GM19324 (cell line): Measurements from ENCODE around the gene BRCA2.
"Not testable (repeated sequence)": the region's sequence is repeated elsewhere in the genome, so short reads cannot be mapped to it uniquely, and the experiment has no call there.

Experiments used
- ATAC-seq: cut with Tn5 transposase; IDR thresholded peaks from one replicate; pipeline ENCODE4 v1.9.1; 2021; ENCODE audit warnings: mild to moderate bottlenecking, moderate library complexity; ENCODE audit not compliant: unreplicated experiment, low FRiP score

The BRCA2 gene

GRCh38 chr13:32310134-32310706 is 5.1 kb upstream of the BRCA2 start:
- peak; percentile 69 for ATAC-seq

DNA sequence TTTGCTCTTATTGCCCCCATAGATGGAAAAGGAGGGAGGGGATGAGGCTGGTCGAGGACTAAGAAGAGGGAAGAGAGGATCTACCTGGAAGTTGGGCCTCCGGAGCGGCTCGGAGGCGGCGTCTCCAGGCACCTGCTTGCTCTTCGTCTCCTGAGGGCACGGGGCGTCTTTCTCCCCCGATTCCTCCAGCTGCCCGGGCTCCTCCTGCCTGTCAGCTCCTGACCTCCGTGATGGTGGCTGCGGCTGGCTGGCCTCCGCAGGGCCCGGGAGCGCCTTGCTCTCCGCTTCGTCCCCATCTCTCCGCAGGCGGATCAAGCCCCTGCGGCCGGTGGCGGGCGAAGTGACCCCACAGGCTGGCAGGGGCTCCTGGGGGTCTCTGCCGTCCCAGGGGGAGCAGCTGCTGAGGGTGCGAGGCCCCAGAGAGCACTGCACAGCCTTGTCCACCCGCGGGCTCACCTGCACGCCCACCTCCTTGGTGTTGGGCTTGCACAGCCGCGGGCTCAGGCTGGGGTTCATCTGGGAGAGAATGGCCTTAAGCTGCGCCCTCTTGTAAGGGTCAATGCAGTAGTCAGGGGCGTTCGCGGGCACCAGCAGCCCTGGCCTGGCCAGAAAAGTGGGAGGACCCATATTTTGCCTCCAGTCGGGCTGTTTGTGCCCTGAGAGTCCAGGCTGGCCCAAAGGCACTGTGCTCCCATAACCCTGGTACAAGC is 4.0 kb upstream of the BRCA2 start:
- no peak for ATAC-seq

- ATAC-seq, result peak; percentile 14
These were observed 754 bp upstream of the BRCA2 start for GRCh38 chr13:32314271-32315237.

DNA sequence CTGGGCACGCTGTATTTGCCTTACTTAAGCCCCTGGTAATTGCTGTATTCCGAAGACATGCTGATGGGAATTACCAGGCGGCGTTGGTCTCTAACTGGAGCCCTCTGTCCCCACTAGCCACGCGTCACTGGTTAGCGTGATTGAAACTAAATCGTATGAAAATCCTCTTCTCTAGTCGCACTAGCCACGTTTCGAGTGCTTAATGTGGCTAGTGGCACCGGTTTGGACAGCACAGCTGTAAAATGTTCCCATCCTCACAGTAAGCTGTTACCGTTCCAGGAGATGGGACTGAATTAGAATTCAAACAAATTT is 676 bp downstream of the BRCA2 start:
- peak; percentile 51 for ATAC-seq

GRCh38 chr13:32316501-32316900 is 1.2 kb downstream of the BRCA2 start:
- ATAC-seq, result no peak

GRCh38 chr13:32317716-32318465 is 2.6 kb downstream of the BRCA2 start:
- ATAC-seq, result no peak

GRCh38 chr13:32320528-32320927 is 5.2 kb downstream of the BRCA2 start:
- ATAC-seq, result no peak

DNA sequence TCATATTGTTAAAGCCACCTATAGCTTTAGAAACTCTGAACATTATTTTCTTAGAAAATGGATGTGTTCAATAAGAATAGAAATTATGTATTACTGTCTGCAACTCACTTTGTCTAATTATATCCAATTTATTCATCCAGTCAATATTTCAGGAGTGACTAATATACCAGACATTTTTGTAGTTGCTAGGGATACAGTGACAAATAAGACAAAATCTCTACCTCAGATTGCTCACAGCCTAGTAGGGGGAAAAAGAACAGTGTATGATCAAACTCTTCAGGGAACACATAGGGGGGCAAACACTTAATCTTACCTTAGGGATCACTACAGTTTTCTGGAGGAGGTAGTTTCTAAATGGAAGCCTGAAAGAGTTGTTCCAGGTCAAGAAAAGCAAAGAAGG is 8.6 kb downstream of the BRCA2 start:
- ATAC-seq, result no peak

DNA sequence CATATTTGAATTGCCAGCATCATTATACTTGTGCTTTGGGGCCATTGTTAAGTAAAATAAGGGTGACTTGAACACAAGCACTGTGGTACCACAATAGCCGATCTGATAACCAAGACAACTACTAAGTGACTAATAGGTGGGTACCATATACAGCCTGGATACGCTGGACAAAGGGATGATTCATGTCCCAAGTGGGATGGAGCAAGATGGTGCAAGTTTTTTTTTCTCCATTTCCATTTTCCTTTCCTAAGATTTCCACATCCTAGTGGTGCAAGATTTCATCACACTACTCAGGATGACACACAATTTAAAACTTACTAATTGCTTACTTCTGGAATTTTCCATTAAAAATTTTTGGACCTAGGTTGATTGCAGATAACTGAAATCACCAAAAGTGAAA is 15.1 kb downstream of the BRCA2 start:
- ATAC-seq, result no peak

- no peak for ATAC-seq
These were observed 19.4 kb downstream of the BRCA2 start for GRCh38 chr13:32334671-32335070.

- no peak for ATAC-seq
These were observed 25.6 kb downstream of the BRCA2 start for GRCh38 chr13:32340914-32341313.

- no peak for ATAC-seq
These were observed 32.3 kb downstream of the BRCA2 start for GRCh38 chr13:32347651-32348050.

GRCh38 chr13:32350839-32351441 is 35.6 kb downstream of the BRCA2 start:
- ATAC-seq, result not testable (repeated sequence)

GRCh38 chr13:32354040-32354439 is 38.7 kb downstream of the BRCA2 start:
- peak; percentile 62 for ATAC-seq

- ATAC-seq, result not testable (repeated sequence)
These were observed 40.6 kb downstream of the BRCA2 start for GRCh38 chr13:32355935-32356334.

DNA sequence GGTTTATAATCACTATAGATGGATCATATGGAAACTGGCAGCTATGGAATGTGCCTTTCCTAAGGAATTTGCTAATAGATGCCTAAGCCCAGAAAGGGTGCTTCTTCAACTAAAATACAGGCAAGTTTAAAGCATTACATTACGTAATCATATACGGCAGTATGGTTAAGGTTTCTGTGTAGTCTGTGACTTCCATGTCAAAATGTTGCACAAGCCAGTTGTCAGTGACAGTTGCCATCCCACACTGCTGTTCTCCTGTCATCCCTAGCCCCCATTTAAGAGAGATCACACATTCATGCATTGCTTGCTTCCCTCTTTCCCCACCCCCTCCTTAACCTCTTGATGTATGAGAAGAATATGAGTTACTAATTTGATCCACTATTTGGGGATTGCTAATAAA is 47.3 kb downstream of the BRCA2 start:
- ATAC-seq, result no peak

DNA sequence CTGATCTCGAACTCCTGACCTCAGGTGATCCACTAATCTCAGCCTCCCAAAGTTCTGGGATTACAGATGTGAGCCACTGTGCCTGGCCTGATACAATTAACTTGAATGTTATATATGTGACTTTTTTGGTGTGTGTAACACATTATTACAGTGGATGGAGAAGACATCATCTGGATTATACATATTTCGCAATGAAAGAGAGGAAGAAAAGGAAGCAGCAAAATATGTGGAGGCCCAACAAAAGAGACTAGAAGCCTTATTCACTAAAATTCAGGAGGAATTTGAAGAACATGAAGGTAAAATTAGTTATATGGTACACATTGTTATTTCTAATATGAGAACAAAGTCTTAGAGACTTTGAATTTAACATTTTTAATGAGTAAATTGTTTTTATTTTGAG is 55.5 kb downstream of the BRCA2 start:
- no peak for ATAC-seq

DNA sequence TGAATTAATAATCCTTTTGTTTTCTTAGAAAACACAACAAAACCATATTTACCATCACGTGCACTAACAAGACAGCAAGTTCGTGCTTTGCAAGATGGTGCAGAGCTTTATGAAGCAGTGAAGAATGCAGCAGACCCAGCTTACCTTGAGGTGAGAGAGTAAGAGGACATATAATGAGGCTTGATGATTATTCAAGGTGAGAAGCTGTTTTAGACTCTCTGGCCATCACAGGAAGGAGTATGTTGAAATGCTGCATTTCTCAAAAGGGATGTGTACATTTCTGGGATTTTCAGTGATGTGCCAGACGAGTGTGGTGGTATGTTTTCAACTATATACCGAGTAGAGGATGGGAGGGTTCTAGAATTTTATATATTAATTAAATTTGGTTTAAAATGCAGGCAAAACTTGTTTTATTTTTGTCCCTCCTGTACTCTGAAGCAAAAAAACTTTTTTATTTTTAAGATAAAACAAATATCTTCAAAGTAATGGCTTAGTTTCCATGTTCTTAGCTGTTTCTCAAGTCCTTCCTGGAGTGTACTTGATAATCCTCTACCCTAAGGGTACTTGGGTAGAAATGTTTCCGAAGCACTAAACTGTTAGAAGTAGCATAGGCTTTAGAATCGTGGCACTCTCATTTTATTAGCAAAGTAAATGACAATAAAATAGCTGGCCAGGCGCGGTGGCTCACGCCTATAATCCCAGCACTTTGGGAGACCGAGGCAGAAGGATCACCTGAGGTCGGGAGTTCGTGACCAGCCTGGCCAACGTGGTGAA is 61.5 kb downstream of the BRCA2 start:
- ATAC-seq, result no peak

- no peak for ATAC-seq
These were observed 62.7 kb downstream of the BRCA2 start for GRCh38 chr13:32378012-32378411.

- ATAC-seq, result no peak
These were observed 66.2 kb downstream of the BRCA2 start for GRCh38 chr13:32381539-32381938.
